Thyroid gland (tissue), 4 donors: Measurements from ENCODE around the gene NOXA1. TPM values are rescaled to one million over a fixed set of nuclear protein-coding genes. Genes with fewer than 3 reads are reported as not detected.
A peak's percentile ranks its signal among the peaks of the same experiment; 100 is the strongest.

Experiments used
- DNase-seq, 2 donors: peaks; one replicate each; pipeline ENCODE4 v3.0.0-alpha.2; 2019
- H3K27ac ChIP-seq, 3 donors: fragments of 200-600 bp; sonication (generic); 1 replicate in 2 of 3; 2 replicates in 1 of 3; pipeline ENCODE4 v1.5.1; 2016 to 2019; ENCODE audit warnings: mild to moderate bottlenecking in 1 of 3, moderate library complexity in 1 of 3
- H3K27me3 ChIP-seq: fragments of 200-600 bp; sonication (generic); one replicate; pipeline ENCODE4 v1.5.1; 2019
- H3K36me3 ChIP-seq, 2 donors: fragments of 200-600 bp; sonication (generic); one replicate each; pipeline ENCODE4 v1.5.1; 2016 to 2019
- H3K4me1 ChIP-seq, 2 donors: fragments of 200-600 bp; sonication (generic); one replicate each; pipeline ENCODE4 v1.5.1; 2017 to 2019
- H3K4me3 ChIP-seq, 3 donors: fragments of 200-600 bp; sonication (generic); replicated peaks in 1 of 3; 1 replicate in 2 of 3; 2 replicates in 1 of 3; pipeline ENCODE4 v1.5.1; 2016; ENCODE audit warnings: mild to moderate bottlenecking in 1 of 3
- H3K9me3 ChIP-seq: fragments of 200-600 bp; sonication (generic); one replicate; pipeline ENCODE4 v1.5.1; 2017
- CTCF ChIP-seq, 6 experiments: fragments of 200-600 bp in 3 of 6; fragments of 450-650 bp in 3 of 6; sonication (generic) in 3 of 6; IDR thresholded peaks; one replicate each; pipeline ENCODE4 v1.5.1; 2016 to 2019; ENCODE audit warnings: antibody characterized with exemption in 6 of 6, mild to moderate bottlenecking in 2 of 6, inconsistent platforms in 1 of 6, moderate library complexity in 1 of 6
- POLR2A ChIP-seq, 2 donors: fragments of 450-650 bp; IDR thresholded peaks; one replicate each; pipeline ENCODE4 v1.6.1; 2017; ENCODE audit warnings: antibody characterized with exemption in 2 of 2, mild to moderate bottlenecking in 2 of 2, moderate library complexity in 1 of 2
- WGBS, 2 donors: methylation state at CpG; one replicate each; pipeline ENCODE4 v1.1.5; 2017; 5-methylcytosine and 5-hydroxymethylcytosine counted together
- intact Hi-C: fragments of 100-400 bp; cut with DNase I; formaldehyde crosslinking; loops from one replicate; pipeline ENCODE4 v1.15.1; 2023
- total RNA-seq, 4 donors: library from RNA; depleted of rRNA; stranded (reverse); fragments of >200 nt; gene quantifications; one replicate each; pipeline ENCODE4 v1.2.3, GENCODE V29; 2016

NOXA1 gene
- total RNA-seq, 4 donors from 2014 or later, result 5.4 to 16.6 (median 10.0) TPM

- WGBS, 2 donors, result 96 to 97% methylated on average over 14 to 22 of the region's 23 CpGs
- intact Hi-C loops, result no loop called here
- H3K27ac ChIP-seq, result no peak overlapping the region
Measured at GRCh38 chr9:137416006-137416562, 7.1 kb upstream of the NOXA1 start.

GRCh38 chr9:137416563-137417151, 6.5 kb upstream of the NOXA1 start:
- TF ChIP-seq POLR2A (IDR thresholded peaks at IDR 0.05) (no peak), CTCF (IDR thresholded peaks at IDR 0.05) (no peak)
- Histone ChIP-seq H3K27ac (peak overlapping the region in 1 of 3 donors; percentile 61), H3K9me3 (no peaks in the 10 kb centered on the region), H3K4me1 (peaks cover 4 to 16% of the 10 kb centered on the region in 2 donors), H3K4me3 (no peak overlapping the region), H3K36me3 (no peaks in the 10 kb centered on the region), H3K27me3 (no peaks in the 10 kb centered on the region)
- DNase-seq, result no peak
- 89 to 97% methylated on average over 21 to 26 of the region's 45 CpGs for WGBS, 2 donors
- intact Hi-C loops, result no loop called here

More at GRCh38 chr9:137416006-137416562, 7.1 kb upstream of the NOXA1 start:
- DNase-seq, result no peak
- Histone ChIP-seq H3K36me3 (no peaks in the 10 kb centered on the region), H3K4me1 (peaks cover 5 to 18% of the 10 kb centered on the region in 2 donors), H3K27me3 (no peaks in the 10 kb centered on the region), H3K4me3 (no peak overlapping the region), H3K9me3 (no peaks in the 10 kb centered on the region)
- TF ChIP-seq CTCF (IDR thresholded peaks at IDR 0.05) (no peak), POLR2A (IDR thresholded peaks at IDR 0.05) (no peak)

- peaks cover 7 to 15% of the 10 kb centered on the region in 2 donors for H3K4me1 ChIP-seq
- H3K9me3 ChIP-seq, result no peaks in the 10 kb centered on the region
- TF ChIP-seq CTCF (IDR thresholded peaks at IDR 0.05) (no peak), POLR2A (IDR thresholded peaks at IDR 0.05) (no peak)
- WGBS, 2 donors, result 90 to 92% methylated on average over 64 to 71 of the region's 99 CpGs
- no peaks in the 10 kb centered on the region for H3K27me3 ChIP-seq
- DNase-seq, result no peak
- intact Hi-C loops, result no loop called here
- no peak overlapping the region for H3K4me3 ChIP-seq
- no peaks in the 10 kb centered on the region for H3K36me3 ChIP-seq
- H3K27ac ChIP-seq, result peak overlapping the region in 1 of 3 donors; percentile 61
Measured at GRCh38 chr9:137417161-137418021, 5.8 kb upstream of the NOXA1 start.

- Histone ChIP-seq H3K4me1 (peaks cover 7 to 18% of the 10 kb centered on the region in 2 donors), H3K4me3 (peak overlapping the region; percentile 32 to 97 (median 56)), H3K36me3 (no peaks in the 10 kb centered on the region), H3K27ac (peak overlapping the region in 2 of 3 donors; percentile 6 to 31), H3K9me3 (no peaks in the 10 kb centered on the region), H3K27me3 (no peaks in the 10 kb centered on the region)
- TF ChIP-seq CTCF (IDR thresholded peaks at IDR 0.05), result no peak
- WGBS, 2 donors, result 2 to 5% methylated on average over 11 of the region's 11 CpGs
- no peak for DNase-seq
- intact Hi-C loops, result no loop called here
Measured at GRCh38 chr9:137421838-137422603, 1.2 kb upstream of the NOXA1 start.
